ENCODE results near the gene SLIT3. TPM values are rescaled to one million over a fixed set of nuclear protein-coding genes. Genes with fewer than 3 reads are reported as not detected.

Gene SLIT3
- total RNA-seq, 3 donors from 2014 or later (not counting 1 experiment from before 2014, with no cell fraction given), result 0.34 to 0.80 TPM; not detected in 1

- Mint-ChIP-seq H3K4me3 (no peak overlapping the region), H3K4me1 (no peaks in the 10 kb centered on the region), H3K36me3 (no peaks in the 10 kb centered on the region), H3K27me3 (ENCODE audit: low read depth in 2 of 2) (peaks cover 0 to 7% of the 10 kb centered on the region in 2 donors), H3K27ac (no peak overlapping the region), H3K9me3 (no peaks in the 10 kb centered on the region)
- TF ChIP-seq, protein P1, sequence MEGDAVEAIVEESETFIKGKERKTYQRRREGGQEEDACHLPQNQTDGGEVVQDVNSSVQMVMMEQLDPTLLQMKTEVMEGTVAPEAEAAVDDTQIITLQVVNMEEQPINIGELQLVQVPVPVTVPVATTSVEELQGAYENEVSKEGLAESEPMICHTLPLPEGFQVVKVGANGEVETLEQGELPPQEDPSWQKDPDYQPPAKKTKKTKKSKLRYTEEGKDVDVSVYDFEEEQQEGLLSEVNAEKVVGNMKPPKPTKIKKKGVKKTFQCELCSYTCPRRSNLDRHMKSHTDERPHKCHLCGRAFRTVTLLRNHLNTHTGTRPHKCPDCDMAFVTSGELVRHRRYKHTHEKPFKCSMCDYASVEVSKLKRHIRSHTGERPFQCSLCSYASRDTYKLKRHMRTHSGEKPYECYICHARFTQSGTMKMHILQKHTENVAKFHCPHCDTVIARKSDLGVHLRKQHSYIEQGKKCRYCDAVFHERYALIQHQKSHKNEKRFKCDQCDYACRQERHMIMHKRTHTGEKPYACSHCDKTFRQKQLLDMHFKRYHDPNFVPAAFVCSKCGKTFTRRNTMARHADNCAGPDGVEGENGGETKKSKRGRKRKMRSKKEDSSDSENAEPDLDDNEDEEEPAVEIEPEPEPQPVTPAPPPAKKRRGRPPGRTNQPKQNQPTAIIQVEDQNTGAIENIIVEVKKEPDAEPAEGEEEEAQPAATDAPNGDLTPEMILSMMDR (IDR thresholded peaks at IDR 0.05), result no peak
- DNase-seq (no peak), ATAC-seq (no peak)
- H3K36me3 ChIP-seq (ENCODE audit: control insufficient read depth, insufficient read depth, low read length), result no peaks in the 10 kb centered on the region
- no peak overlapping the region for H3K4me3 ChIP-seq (ENCODE audit: low read length)
- H3K4me1 ChIP-seq (ENCODE audit: control insufficient read depth, insufficient read depth, low read length), result no peaks in the 10 kb centered on the region
- H3K27me3 ChIP-seq (ENCODE audit: control insufficient read depth, insufficient read depth, low read length), result no peaks in the 10 kb centered on the region
- intact Hi-C loops (cut with micrococcal nuclease), result no loop called here
- H3K9me3 ChIP-seq (ENCODE audit: control insufficient read depth, insufficient read depth, low read length), result no peaks in the 10 kb centered on the region
- H3K27ac ChIP-seq (ENCODE audit: low read length), result no peak overlapping the region
- 83% methylated on average over 5 of the region's 5 CpGs for WGBS (ENCODE audit: insufficient coverage)
Observed at GRCh38 chr5:168659286-168659847, 641.6 kb downstream of the SLIT3 start.

- Histone ChIP-seq H3K9me3 (ENCODE audit: control insufficient read depth, insufficient read depth, low read length) (no peaks in the 10 kb centered on the region), H3K27ac (ENCODE audit: low read length) (no peak overlapping the region), H3K27me3 (ENCODE audit: control insufficient read depth, insufficient read depth, low read length) (no peaks in the 10 kb centered on the region), H3K4me1 (ENCODE audit: control insufficient read depth, insufficient read depth, low read length) (no peaks in the 10 kb centered on the region), H3K4me3 (ENCODE audit: low read length) (no peak overlapping the region), H3K36me3 (ENCODE audit: control insufficient read depth, insufficient read depth, low read length) (no peaks in the 10 kb centered on the region)
- DNase-seq (no peak), ATAC-seq (no peak)
- no peaks in the 10 kb centered on the region for H3K4me1 Mint-ChIP-seq
- no peaks in the 10 kb centered on the region for H3K9me3 Mint-ChIP-seq
- H3K4me3 Mint-ChIP-seq, result no peak overlapping the region
- peaks cover 0 to 5% of the 10 kb centered on the region in 2 donors for H3K27me3 Mint-ChIP-seq (ENCODE audit: low read depth in 2 of 2)
- H3K36me3 Mint-ChIP-seq, result no peaks in the 10 kb centered on the region
- 85% methylated on average over 2 of the region's 2 CpGs for WGBS (ENCODE audit: insufficient coverage)
- H3K27ac Mint-ChIP-seq, result no peak overlapping the region
- TF ChIP-seq, protein P1 (IDR thresholded peaks at IDR 0.05), result no peak
- intact Hi-C loops (cut with micrococcal nuclease), result no loop called here
Observed at GRCh38 chr5:168658394-168658793, 642.5 kb downstream of the SLIT3 start.

DNA sequence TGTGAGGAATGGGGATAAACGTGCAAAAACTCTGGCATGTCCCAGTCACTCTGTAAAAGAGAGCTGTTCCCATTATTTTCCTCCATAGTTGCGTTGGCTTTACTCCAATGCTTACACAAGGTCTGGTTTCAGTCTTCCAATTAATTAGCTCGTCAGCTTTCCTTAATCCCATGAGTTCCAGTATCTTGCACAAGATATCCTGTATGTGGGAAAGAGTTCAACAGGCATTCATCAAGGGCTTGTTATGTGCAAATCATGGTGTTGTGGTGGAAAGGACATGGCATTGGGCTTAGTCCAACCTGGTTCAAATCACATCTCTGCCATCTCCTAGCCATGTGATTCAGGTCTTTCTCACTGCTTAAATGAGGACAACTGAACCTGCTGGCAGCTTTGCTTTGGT is 644.3 kb downstream of the SLIT3 start:
- TF ChIP-seq, protein P1 (IDR thresholded peaks at IDR 0.05), result no peak
- 83% methylated on average over 2 of the region's 3 CpGs for WGBS (ENCODE audit: insufficient coverage)
- H3K4me3 ChIP-seq (ENCODE audit: low read length), result no peak overlapping the region
- Mint-ChIP-seq H3K36me3 (no peaks in the 10 kb centered on the region), H3K4me3 (no peak overlapping the region), H3K27ac (no peak overlapping the region), H3K27me3 (ENCODE audit: low read depth in 2 of 2) (peaks cover 0 to 7% of the 10 kb centered on the region in 2 donors), H3K9me3 (no peaks in the 10 kb centered on the region), H3K4me1 (no peaks in the 10 kb centered on the region)
- ATAC-seq (no peak), DNase-seq (no peak)
- H3K27me3 ChIP-seq (ENCODE audit: control insufficient read depth, insufficient read depth, low read length), result no peaks in the 10 kb centered on the region
- H3K9me3 ChIP-seq (ENCODE audit: control insufficient read depth, insufficient read depth, low read length), result no peaks in the 10 kb centered on the region
- H3K27ac ChIP-seq (ENCODE audit: low read length), result no peak overlapping the region
- no peaks in the 10 kb centered on the region for H3K36me3 ChIP-seq (ENCODE audit: control insufficient read depth, insufficient read depth, low read length)
- no peaks in the 10 kb centered on the region for H3K4me1 ChIP-seq (ENCODE audit: control insufficient read depth, insufficient read depth, low read length)
- intact Hi-C loops (cut with micrococcal nuclease), result no loop called here

GRCh38 chr5:168655316-168655715 is 645.6 kb downstream of the SLIT3 start:
- Mint-ChIP-seq H3K4me1 (no peaks in the 10 kb centered on the region), H3K9me3 (no peaks in the 10 kb centered on the region), H3K27me3 (ENCODE audit: low read depth in 2 of 2) (peaks cover 7 to 8% of the 10 kb centered on the region in 2 donors), H3K4me3 (no peak overlapping the region), H3K27ac (no peak overlapping the region), H3K36me3 (no peaks in the 10 kb centered on the region)
- DNase-seq (no peak), ATAC-seq (no peak)
- Histone ChIP-seq H3K4me3 (ENCODE audit: low read length) (no peak overlapping the region), H3K27ac (ENCODE audit: low read length) (no peak overlapping the region), H3K9me3 (ENCODE audit: control insufficient read depth, insufficient read depth, low read length) (no peaks in the 10 kb centered on the region), H3K27me3 (ENCODE audit: control insufficient read depth, insufficient read depth, low read length) (no peaks in the 10 kb centered on the region), H3K4me1 (ENCODE audit: control insufficient read depth, insufficient read depth, low read length) (no peaks in the 10 kb centered on the region), H3K36me3 (ENCODE audit: control insufficient read depth, insufficient read depth, low read length) (no peaks in the 10 kb centered on the region)
- 93% methylated on average over 5 of the region's 5 CpGs for WGBS (ENCODE audit: insufficient coverage)
- TF ChIP-seq, protein P1 (IDR thresholded peaks at IDR 0.05), result no peak
- intact Hi-C loops (cut with micrococcal nuclease), result no loop called here

All from natural killer cell (primary cell).